Stimulated activated CD4-positive, alpha-beta T cell treated with anti-CD3 and anti-CD28 coated beads, Interleukin-2, amount 100 ng/mL, for 24 hours (primary cell): ENCODE measurements around the gene OR2AE1.
"Not testable (repeated sequence)": the region's sequence is repeated elsewhere in the genome, so short reads cannot be mapped to it uniquely, and the experiment has no call there.

ENCODE experiments used
- DNase-seq, 2 donors: peaks; one replicate each; pipeline ENCODE4 v3.0.0-alpha.2; 2020

The OR2AE1 gene, protein sequence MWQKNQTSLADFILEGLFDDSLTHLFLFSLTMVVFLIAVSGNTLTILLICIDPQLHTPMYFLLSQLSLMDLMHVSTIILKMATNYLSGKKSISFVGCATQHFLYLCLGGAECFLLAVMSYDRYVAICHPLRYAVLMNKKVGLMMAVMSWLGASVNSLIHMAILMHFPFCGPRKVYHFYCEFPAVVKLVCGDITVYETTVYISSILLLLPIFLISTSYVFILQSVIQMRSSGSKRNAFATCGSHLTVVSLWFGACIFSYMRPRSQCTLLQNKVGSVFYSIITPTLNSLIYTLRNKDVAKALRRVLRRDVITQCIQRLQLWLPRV

DNA sequence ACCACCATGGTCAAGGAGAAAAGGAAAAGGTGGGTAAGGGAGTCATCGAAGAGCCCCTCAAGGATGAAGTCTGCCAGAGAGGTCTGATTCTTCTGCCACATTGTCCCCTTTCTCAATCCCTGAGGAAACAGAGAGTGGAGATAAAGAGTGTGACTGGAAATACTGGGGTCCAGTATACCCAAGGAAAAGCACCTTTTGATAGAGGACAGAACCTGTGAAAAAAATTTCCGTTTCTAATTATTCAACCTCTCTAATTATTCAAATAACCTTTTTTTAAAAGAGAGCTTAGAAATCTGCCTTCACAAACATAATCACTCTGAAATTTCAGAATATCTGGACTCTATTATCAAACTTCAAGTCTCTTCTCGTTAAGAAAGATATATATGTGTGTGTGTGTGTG is at the start of gene OR2AE1:
TSS of gene OR2AE1 (minus strand) at position 101 of the 400 bp plus-strand sequence. CDS start at position 101, 0 bp downstream.
- DNase-seq: no peak

DNA sequence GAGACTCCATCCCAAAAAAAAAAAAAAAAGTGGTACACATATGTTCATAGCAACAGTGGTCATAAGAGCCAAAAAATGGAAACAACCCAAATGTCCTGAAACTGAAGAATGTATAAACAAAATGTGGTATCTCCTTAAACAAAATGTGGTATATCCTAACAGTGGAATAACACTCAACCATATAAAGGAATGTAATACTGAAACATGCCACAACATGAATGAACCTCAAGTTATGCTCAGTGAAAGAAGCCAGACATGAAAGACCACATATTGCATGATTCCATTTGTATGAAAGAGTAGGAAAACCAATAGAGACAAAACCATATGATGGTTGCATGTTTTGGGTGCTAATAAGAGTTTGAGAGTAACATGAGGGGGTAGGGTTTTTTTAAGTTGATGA is 49.5 kb upstream of the OR2AE1 start:
- DNase-seq: no peak

DNA sequence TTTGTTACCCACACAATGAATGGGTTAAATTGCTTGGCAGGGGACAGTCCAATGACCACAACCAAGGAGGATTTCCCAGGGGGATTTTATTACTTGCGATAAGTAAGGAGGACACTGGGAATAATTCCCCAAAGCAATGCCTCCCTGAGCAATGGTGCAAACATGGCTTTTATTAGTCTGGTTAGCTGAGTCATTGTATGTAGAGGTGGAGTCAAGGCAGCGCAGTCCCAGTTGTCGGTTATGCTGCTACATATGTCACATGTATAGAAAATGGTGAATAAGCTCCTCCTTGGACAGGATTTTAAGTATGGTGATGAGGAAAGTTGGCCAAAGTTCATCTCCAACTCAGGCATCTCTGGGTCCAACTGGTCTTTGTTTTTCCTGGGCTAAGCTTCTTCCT is 46.4 kb upstream of the OR2AE1 start:
- DNase-seq: no peak

DNA sequence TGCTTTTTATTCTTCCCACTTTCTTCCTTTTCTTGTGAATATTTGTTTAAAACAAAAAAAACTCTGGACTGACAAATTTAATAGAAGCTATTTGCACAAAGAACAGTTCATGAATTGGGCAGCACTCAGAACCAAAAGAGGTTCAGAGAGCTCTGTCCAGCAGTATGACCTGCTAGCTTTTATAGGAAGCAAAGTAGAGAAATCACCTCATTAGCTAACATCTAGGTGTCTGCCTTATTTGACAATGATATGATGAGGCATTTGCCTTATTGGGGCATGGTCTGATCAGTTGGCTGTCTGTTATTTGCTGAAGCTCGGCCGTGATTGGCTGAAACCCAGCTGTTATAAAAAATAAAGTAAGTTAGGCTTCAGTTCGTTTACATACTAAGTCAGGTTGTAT is 43.3 kb upstream of the OR2AE1 start:
- DNase-seq: no peak

DNA sequence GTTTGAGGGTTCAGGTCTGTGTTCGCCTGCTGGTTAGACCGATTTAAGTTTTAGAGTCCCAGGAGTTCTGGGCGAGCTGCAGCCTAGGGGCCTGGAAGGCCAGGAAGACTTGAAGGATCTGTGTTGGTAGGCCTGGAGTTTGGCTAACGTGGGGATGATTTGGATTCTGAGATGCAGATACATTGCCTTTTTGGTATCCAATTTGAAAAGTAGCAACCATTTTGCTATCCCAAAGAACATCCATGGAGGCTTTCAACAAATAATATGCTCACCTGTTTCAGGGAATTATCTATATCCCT is 42.9 kb upstream of the OR2AE1 start:
- DNase-seq: no peak

DNA sequence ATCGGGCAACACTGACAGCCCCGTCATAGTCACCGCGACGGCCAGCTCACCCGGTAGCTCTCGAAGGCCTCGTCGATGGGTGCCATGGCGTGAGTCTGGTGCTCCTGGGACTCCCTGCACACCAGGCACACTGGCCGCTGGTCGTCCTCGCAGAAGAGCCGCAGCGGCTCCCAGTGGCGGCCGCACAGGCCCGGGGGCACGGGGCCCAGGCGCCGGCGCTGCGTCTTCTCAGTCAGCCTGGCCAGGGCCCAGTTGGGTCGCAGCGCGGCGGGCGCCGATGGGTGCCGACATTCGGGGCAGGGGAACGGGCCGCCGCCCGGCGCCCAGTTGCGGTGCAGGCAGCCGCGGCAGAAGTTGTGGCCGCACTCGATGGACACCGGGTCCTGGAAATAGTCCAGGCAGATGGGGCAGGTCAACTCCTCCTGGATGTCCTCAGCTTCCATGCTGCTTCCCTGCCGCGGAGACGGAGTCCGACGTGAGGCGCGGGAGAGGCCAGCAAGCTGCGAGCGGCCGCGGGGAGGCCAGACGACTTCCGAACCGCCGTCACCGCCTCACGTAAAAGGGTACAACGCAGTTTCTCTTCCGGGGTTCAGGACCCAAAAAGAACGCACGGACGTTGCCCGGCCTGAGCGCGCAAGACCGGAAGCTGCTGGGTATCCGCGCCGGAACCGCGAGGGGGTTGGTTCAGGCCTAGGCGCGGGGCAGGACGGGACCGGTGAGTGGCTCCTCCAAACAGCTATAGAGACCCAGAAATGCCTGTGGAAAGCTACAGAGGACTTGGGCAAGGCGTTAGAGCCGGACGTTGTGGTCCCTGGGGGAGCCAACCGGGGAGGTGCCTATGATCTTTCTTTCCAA is 42.4 kb upstream of the OR2AE1 start, which contains the start of gene TRIM4:
TSS of gene TRIM4 (minus strand) at position 572 of the 855 bp plus-strand sequence. CDS start at position 443, 129 bp downstream.
- peak; percentile 91 to 93 for DNase-seq

DNA sequence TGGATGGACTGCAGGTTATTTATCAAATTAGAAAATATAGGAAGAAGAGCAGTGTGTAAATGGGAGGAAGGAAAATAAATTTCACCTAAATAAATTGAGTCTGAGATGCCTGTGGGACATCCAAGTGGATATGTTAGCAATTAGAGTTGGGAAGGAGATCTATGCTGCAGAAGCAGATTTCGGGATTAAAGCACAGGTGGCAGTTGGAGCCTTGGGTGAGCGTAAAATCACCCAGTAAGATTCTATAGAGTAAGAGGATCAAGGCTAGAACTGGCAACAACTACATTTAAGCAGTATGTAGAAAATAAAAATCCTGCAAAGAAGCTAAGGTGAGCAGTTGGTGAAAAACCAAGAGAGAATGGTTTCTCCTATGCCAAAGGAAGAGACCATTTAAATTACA is 34.1 kb upstream of the OR2AE1 start:
- no peak for DNase-seq

DNA sequence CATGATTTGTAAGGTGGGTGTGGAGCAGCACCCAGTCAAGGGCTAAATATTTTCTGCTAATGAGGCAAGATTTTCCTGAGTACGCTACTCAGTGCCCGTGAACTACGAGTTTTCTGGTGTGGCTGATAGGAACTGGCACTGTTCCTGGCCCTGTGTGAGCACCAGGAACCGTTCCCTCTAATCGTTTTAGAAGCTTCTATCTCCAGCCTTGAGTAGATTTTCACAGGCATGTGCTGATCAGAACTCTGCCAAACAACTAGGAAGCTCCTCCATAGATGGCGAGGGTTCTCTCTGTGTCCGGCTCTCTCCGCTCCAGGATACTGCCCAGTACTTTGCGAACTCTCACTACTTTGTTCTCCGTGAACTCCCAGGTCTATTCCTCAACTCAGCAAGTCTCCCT is 24.7 kb upstream of the OR2AE1 start:
- no peak for DNase-seq

DNA sequence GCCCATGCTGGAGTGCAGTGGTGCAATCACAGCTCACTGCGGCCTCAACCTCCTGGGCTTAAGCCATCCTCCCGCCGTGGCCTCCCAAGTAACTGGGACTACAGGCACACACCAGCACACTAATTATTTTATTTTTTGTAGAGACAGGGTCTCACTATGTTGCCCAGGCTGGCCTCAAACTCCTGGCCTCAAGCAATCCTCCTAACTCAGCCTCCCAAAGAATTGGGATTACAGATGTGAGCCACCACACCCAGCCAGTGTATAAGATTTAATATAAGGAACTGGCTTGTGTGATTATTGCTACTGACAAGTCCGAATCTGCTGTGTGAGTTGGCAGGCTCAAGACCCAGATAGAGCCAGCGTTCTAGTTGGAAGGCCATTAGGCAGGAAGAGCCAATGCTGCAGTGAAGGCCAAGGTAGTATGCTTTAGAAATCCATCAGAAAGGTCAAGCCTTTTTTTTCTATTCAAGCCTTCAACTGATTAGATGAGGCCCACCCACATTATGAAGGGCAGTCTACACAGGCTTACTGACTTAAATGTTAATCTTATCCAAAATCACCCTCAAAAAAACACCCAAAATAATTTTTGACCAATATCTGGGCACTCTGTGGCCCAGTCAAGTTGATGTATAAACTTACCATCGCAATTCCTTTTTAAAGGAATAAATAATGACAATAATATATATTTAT is 23.1 kb upstream of the OR2AE1 start:
- no peak for DNase-seq

DNA sequence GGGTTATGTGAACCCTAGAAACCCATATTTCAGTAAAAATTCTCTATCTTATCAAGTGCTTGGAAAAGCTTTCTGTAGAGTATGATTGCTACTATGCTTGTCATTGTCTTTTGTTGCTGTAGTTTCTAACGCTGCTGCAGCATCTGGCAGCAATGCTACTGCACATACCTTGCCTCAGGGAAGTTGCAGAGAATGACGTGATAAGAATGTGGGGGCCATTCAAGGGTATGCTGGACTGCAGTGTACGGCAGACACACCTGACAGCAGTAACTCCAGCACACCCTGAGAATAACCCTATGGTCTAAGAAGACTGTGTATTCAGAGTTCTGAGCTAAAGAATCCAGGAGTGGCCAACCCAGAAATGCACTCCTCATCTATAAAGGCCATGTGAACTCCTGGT is 22.0 kb upstream of the OR2AE1 start:
- no peak for DNase-seq

DNA sequence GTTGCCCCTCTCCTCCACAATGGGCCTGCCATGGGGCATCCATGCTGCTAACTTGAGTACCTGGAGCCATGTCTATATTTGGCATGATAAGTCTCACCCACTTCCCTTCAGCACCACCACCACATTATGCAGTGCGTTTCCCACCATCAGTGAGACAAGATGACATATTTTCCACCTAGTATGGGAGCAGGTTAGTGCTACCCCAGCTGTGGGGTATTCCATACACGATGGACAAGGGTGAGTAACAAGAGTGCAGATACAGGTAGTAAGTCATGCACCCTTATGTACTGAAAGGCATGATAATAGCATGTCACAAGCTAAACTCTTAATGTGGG is 21.2 kb upstream of the OR2AE1 start:
- no peak for DNase-seq

DNA sequence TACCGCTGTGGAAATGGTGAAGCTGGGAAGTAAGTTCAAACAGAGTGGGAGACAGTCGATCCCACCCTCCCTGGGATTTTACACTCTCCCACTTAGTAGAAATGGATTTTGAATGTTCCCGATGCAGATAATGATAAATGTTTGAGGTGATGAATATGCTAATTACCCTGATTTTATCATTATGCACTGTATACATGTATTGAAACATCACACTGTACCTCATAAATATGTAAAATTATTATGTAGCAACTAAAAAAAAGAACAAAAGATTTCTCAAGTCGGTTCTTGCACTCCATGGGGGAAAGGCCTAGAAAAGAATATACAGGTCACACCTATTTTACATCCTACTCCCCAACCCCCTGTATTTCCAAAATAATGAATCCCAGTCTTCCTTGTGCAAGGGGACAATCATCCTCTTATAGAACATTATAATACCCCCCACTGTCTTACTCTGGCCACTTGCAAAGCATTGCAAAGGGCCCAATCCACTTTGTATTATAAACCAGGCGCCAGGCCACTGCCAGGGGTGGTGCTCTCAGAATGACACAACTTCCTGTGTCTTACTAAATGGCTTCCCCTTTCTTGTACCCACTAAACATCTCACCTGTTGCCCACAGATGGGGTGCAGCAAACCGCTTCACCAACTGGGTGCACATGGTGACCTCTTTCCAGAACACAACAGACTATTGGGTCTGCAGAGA is 20.6 kb upstream of the OR2AE1 start:
- no peak for DNase-seq

DNA sequence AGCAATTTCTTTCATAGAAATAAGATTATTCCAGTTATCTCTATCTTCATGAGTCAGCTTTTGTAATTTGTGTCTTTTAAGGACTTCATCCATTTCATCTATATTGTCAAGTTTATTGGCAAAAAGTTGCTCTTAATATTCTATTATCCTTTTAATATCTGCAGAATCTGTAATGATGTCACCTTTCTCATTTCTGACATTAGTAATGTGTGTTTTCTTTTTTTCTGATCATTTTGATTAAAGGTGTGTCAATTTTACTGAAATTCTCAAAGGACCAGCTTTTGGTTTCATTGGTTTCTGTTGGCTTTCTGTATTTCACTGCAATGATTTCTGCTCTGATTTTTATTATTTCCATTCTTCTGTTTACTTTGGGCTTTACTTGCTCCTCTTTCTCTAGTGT is 17.9 kb upstream of the OR2AE1 start:
- no peak for DNase-seq

DNA sequence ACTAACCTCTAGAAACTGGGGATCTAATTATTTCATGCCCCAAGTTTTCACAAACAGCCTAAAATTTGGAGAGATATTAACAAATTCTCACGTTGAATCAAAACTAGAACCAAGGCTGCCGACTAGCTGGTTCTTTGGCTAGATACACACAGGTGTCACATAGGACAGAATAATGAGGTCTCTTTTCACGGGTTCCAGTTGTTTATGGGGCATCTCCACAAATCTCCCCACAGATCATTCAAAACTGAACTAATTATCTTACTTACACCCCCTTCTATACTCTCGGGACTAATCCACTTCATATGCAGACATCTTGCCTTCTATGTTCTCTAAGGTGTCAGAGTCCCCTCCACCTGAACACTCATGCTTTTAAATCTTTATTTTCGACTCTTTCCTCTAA is 16.4 kb upstream of the OR2AE1 start:
- no peak for DNase-seq

DNA sequence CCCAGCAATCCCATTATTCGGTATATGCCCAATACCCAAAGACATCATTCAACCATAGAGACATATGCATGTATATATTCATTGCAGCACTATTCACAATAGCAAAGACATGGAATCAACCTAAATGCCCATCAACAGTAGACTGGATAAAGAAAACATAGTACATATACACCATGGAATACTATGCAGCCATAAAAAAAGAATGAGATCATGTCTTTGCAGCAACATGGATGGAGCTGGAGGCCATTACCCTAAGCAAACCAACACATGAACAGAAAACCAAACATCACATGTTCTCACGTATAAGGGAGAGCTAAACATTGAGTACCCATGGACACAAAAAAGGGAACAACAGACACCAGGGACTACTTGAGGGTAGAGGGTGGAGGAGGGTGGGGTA is 13.5 kb upstream of the OR2AE1 start:
- not testable (repeated sequence) for DNase-seq

DNA sequence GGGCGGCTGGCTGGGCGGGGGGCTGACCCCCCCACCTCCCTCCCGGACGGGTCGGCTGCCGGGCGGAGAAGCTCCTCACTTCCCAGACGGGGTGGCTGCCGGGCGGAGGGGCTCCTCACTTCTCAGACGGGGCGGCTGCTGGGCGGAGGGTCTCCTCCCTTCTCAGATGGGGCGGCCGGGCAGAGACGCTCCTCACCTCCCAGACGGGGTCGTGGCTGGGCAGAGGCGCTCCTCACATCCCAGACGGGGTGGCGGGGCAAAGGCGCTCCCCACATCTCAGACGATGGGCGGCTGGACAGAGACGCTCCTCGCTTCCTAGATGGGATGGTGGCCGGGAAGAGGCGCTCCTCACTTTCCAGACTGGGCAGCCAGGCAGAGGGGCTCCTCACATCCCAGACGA is 11.5 kb upstream of the OR2AE1 start:
- DNase-seq: not testable (repeated sequence)

DNA sequence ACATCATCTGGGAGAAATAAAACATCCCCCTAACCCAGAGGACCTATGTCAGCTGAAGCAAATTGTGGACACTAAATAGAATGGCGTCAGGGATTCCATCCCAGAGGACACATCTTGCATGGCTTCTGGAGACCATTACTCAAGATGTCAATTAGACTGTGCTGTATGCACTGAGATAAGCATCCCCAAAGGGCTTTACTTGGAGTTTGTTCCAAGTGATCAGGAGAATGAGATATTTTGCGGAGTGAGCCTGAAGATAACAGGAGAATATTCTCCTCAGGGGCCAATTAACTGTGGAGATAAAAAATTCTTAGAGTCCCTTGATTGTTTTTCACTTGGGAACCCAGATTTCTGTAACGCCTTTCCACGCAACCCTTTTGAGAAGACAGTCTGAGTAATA is 4.5 kb upstream of the OR2AE1 start:
- no peak for DNase-seq

DNA sequence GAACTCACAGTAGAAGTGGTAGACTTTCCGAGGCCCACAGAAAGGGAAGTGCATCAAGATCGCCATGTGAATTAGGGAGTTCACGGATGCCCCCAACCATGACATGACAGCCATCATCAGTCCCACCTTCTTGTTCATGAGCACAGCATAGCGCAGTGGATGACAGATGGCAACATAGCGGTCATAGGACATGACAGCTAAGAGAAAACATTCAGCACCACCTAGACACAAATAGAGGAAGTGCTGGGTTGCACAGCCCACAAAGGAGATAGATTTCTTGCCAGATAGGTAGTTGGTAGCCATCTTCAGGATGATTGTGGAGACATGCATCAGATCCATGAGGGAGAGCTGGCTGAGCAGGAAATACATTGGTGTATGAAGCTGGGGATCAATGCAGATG is 342 bp downstream of the OR2AE1 start:
- no peak for DNase-seq

DNA sequence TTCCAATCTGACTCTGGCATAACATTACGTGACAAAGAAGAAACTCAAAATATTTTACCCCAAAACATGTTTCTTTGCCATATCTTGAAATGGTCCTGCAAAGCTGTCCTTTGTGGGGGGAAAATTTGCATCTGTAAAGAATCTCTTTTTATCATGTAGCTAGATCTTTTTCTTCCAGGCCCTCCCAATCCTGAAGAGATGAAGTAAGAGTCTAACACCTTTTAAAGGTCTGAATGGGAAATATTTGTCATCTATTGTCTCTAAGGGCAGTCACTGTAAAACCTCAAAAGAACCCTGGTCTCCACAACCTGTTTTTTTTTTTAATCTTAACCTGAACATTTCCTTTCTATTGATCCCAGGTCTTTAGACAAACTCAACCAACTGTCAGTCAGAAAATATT is 8.6 kb downstream of the OR2AE1 start:
- DNase-seq: no peak

DNA sequence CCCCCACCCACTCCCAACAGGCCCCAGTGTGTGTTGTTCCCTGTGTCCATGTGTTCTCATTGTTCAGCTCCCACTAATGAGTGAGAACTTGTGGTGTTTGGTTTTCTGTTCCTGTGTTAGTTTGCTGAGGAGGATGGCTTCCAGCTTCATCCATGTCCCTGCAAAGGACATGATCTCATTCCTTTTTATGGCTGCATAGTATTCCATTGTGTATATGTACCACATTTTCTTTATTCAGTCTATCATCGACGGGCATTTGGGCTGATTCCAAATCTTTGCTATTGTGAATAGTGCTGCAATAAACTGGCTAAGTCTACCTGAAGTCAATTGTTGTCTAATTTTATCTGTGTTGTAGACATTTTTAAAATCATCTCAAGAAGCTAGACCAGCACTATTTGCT is 9.4 kb downstream of the OR2AE1 start:
- DNase-seq: not testable (repeated sequence)

DNA sequence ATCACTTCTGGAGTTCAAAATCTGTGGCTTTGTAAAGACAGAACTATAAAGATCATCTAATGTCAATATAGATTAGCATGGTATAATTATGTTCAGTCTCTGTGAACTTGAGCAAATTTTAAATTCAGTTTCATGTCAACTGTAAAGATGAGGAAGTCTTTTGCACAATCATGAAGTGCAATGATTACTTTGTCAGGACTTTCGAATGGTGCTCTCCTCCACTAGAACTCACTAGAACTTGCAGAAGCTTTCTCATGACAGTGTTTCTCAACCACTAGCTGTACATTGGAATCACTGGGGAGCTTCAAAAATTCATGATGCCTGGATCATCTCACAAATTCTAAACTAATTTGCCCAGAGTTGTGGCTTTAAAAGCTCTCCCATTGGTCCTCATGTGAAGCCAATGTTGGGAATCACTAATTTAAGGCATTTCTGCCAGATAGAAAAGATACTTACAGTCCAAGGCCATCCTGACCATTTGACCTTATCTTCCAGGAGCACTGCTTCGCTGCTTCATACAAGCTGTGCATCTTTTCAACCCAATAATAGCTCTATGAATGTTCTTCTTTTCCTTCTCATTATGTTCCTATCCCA is 12.9 kb downstream of the OR2AE1 start:
- DNase-seq: no peak

DNA sequence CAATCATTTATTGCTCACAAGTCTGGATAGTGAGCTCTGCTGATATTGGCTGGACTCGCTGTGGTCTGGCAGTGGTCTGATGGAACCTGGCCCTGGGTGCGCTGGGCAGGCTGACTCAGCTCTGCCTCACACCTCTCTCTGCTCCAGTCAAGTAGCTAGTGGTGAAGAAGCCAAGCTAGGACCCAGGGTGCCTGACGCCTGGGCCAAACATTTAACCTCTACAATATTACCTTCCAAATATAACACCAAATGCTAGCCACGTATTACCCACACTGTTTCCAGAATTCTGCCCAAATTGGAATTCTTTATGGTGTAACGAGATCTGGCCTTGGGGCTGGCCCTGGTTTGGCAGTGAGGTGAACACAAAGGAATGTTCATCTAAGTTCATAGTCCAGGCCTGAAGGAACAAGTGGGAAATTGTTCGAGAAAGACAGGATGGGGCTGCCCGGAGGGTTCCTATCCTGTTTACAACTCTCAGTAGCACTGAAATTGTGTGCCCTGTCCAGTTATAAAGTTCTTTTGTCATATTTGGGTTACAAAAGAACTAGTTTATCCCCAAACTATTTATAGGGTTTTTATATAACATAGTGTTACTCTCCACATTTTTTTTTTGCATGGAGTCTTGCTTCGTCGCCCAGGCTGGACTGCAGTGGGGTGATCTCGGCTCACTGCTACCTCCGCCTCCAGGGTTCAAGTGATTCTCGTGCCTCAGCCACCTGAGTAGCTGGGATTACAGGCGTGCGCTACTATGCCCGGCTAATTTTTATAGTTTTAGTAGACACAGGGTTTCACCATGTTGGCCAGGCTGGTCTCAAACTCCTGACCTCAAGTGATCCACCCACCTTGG is 16.3 kb downstream of the OR2AE1 start:
- DNase-seq: no peak
